ENCODE results near the gene ZNF143. TPM values are rescaled to one million over a fixed set of nuclear protein-coding genes. Genes with fewer than 3 reads are reported as not detected.
A peak's percentile ranks its signal among the peaks of the same experiment; 100 is the strongest.

The ZNF143 gene
- 11.7 TPM for polyA plus RNA-seq (2013, experiment 1 of 2; ENCODE audit: insufficient read length)
- polyA plus RNA-seq (2013, experiment 2 of 2; ENCODE audit: insufficient read length): 18.0 TPM

DNA sequence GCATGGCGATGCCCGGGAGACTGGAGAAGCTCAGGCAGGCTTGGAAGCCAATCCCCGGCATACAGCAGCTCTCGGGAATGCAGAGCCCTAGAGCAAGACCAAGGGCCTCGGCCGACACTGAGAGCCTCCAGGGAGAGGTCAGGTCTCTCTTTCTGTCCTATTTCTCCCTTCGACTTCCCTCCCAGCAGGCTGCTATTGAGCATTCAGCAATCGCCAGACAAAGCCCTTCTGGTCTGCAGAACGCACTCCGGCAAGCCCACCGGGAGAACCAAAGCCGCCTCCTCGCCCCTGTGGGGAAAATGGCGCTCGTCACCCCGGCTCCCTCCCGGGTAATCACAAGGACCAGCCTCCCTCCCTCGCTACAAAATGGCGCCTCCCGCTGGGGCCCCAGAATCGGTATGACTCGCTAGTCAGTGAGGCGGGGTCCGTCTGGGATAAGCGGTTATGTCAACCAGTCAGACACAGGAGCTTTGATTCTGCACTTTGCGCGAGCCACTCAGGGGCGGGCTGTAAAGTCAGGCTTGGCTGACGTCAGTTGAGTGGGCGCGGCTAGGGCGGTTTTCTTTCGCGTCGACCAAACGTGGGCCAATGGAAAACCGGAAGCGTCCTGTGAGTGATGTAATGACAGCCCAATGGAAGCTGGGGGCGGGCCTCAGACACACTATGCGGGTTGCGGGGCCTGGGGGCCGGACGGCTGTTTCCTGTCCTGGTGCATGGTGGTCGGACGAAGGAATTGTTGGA, at the start of gene ZNF143:
Gene ZNF143 (plus strand): TSS at position 691 of the 741 bp plus-strand sequence. CDS start 10,297 bp downstream, outside the sequence.
- peak; percentile 100 for DNase-seq

DNA sequence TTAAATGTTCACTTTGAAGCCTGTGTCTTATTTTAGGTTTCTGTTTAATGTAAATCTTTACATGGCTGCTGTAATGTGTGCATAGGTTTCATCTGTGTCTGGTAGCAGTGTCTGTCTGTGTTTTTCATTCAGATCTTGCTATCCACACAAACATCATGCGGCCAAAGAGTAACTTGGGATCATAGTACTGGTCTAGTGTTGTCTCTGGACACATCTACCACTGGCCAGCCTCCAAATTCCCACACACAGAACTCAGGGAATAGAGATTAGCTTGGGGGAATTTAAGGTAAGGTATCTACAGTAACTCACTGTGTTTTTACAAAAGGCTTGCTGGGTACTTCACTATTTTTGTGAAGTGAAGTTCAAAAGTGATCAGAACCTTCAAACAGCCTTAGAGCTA, 32.1 kb upstream of the ZNF143 start:
- DNase-seq: no peak

- no peak for DNase-seq
These were observed 22.2 kb upstream of the ZNF143 start for GRCh38 chr11:9438611-9439010.

GRCh38 chr11:9446230-9446629, 14.6 kb upstream of the ZNF143 start:
- DNase-seq: no peak

- no peak for DNase-seq
These were observed 12.0 kb upstream of the ZNF143 start for GRCh38 chr11:9448576-9449352.

DNA sequence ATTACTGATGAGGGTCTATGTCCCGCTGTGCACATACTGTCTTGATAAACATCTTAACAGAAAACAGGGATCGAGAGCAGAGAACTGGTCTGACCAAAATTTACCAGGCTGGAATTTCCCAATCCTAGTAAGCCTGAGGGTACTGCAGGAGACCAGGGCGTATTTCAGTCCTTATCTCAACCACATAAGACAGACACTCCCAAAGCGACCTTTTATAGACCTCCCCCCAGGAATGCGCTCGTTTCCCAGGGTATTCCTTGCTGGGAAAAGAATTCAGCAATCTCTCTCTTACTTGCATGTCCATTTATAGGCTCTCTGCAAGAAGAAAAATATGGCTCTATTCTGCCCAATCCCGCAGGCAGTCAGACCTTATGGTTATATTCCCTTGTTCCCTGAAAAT, 8.8 kb upstream of the ZNF143 start:
- peak; percentile 31 for DNase-seq

GRCh38 chr11:9455722-9456121, 5.1 kb upstream of the ZNF143 start:
- DNase-seq: no peak

- peak; percentile 80 for DNase-seq
These were observed 1.0 kb upstream of the ZNF143 start for GRCh38 chr11:9459667-9460321.

- peak; percentile 97 for DNase-seq
These were observed 399 bp downstream of the ZNF143 start for GRCh38 chr11:9461063-9461759.

DNA sequence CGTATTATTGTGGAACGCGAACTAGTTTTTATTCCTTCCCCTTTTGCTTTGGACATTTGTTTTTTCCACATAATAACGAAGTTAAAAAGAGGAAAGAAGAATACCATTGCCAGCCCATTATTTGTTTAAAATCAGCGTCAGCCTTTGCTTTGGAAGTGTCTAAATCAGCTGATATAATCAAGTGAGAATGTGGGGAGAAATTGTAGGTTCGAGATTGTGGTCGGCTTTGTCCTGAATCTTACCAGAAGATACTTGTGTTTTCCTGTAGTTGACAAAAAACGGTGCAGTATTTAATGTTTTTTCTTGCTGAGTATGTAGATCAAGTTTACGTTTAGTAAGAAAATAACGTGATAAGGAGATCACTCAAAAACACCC, 935 bp downstream of the ZNF143 start:
- DNase-seq: peak; percentile 29

DNA sequence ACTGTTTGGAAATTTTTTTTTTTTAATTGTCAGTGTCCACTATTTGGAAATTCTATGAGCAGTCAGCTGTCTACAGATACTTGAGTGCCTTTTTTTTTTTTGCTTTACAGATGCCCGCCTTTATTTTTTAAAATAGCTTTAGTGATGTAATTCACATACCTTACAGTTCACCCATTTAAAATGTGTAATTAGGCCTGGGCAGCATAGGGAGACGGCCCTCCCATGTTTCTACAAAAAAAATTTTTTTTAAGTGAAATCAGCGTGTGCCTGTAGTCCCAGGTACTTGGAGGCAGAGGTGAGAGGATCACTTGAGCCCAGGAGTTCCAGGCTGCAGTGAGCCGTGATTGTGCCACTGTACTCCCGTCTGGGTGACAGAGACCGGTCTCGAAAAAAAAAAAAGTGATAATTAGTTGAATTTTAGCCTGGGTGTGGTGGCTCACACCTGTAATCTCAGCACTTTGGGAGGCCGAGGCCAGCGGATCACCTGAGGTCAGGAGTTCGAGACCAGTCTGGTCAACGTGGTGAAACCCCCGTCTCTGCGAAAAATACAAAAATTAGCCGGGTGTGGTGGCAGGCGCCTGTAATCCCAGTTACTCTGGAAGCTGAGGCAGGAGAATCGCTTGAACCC, 1.5 kb downstream of the ZNF143 start:
- DNase-seq: peak; percentile 38

DNA sequence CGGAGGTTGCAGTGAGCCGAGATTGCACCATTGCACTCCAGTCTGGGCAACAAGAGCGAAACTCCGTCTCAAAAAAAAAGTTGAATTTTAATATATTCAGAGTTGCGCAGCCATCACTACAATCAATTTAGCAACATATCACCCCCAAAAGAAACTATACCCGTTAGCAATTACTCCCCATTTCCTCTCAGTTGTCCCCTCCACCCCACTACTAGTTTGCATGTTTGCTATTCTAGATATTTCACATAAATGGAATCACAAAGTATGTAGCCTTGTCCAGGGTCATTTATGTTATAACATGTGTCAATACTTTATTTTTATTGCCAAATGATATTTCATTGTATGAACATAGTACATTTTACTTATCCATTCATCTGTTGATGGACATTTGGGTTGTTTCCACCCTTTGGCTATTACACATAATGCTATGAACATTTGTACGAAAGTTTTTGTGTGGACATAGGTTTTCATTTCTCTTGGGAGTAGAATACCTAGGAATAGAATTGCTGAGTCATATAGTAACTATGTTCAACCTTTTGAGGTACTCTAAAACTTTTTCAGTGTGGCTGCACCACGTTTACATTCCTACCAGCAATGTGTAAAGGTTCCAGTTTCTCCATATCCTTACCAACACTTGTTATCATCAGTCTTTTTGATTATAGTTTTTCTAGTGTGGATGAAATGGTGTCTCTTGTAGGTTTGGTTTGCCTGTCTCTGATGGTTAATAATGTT, 2.2 kb downstream of the ZNF143 start:
- no peak for DNase-seq

GRCh38 chr11:9470765-9471164, 10.0 kb downstream of the ZNF143 start:
- DNase-seq: no peak

DNA sequence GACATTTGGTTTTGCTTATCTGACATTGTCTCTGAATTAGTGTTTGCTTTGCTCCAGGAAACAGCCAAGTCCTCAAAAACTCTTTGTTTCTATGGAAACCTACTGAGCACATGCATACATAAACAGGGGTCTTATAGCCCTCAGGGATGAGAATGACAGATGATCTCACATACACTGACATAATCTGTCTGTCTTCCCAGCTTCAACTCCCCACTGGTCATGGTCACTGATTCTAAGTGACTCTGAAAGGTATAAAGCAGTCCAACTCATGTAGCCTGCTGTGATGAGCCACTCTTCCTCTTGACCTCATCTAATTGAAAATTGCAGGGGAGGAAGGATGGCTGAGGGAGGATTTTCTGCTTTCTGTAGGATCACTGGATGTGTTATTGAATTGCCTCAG, 12.6 kb downstream of the ZNF143 start:
- DNase-seq: no peak

DNA sequence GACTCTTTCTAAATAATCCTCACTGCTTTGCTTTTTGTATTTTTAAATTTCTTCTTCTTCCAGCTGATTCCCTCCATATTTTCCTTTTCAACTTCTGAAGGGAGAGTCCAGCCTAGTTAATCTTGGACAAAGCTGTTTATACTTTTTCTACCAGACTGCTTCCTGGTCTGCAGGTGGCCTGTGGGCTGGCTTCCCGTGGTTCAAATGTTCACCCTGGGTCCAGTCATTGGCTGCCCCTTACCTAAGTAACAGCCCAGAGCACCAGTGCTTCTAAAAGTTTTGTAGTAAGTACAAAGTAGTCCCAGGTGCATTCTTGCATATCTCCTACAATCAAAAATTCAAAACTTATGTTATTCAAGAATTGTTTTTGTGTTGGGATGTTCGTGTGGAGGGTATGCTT, 19.1 kb downstream of the ZNF143 start:
- no peak for DNase-seq

GRCh38 chr11:9489080-9489765, 28.4 kb downstream of the ZNF143 start:
- peak; percentile 85 for DNase-seq

- DNase-seq: no peak
These were observed 29.6 kb downstream of the ZNF143 start for GRCh38 chr11:9490376-9490775.

DNA sequence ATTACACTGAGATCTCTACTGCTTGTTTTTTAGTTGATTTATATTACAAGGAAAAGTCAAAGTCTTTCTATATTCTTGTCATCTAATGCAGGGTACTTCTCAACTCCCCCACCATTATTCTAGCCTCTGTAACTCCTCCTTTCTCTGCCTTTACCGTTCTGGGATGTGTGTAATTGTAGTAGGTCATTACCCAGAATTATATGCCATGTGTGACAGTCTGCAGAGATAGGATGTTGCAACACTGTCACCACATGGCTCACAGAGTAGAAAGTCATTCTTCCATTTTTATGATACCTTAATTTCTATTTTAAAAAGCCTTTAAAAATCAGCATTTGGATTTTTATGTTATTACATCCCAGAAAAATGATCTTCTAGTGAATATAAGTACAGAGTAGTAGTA, 32.7 kb downstream of the ZNF143 start:
- no peak for DNase-seq

DNA sequence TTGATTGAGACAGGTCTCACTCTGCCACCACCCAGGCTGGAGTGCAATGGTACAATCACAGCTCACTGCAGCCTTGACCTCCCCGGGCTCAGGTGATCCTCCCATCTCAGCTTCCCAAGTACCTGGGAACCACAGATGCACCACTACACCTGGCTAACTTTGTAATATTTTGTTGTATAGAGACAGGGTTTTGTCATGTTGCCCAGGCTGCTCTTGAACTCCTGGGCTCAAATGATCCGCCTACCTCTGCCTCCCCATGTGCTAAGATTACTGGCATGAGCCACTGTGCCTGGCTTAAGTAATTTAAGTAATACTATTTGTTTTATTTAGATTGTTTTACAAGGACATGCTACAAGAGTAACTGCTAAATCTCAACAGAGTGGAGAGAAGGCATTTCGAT, 33.5 kb downstream of the ZNF143 start:
- no peak for DNase-seq

DNA sequence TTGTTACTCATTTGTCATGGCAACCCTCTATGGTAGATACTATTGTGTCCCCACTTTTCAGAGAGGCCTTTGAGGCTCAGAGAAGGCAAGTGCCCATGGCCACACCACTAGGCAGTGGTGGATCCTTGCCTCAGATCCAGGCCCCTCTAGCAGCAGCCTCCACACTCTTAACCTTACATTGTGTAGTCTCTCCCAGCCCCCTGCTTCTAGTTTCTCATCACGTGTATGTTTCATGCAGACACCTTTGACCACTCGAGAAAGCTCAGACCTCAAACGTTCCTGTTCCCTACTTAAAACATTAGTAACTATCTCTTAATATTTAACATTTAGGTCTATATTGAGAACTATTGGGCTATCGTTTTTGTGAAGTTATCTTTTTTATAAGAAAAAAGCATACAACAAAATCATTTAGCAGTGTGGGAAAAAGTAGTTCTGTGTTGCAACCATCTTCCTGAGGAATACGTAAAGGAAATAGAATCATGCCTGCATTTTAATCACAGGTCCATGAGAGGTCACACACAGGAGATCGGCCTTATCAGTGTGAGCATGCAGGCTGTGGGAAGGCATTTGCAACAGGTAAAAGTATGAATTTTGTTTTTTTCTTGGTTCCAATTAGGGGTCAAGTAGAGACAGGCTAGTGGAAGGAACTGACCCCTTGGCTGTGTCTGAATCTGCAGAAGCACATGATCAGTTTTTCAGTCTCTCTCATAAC, 35.1 kb downstream of the ZNF143 start:
- DNase-seq: no peak

Measured in fibroblast of skin of scalp (primary cell).